RCC 7860 (cell line): ENCODE measurements around the gene BNC2.

ENCODE experiments used
- DNase-seq: peaks from one replicate; pipeline ENCODE4 v3.0.0-alpha.2; 2015; ENCODE audit warnings: low spot score
- FAIRE-seq: peaks from 2 replicates; lab custom pipeline; 2012; peaks lifted over from hg19 to GRCh38; lab: Jason Lieb, UNC

Gene BNC2

DNA sequence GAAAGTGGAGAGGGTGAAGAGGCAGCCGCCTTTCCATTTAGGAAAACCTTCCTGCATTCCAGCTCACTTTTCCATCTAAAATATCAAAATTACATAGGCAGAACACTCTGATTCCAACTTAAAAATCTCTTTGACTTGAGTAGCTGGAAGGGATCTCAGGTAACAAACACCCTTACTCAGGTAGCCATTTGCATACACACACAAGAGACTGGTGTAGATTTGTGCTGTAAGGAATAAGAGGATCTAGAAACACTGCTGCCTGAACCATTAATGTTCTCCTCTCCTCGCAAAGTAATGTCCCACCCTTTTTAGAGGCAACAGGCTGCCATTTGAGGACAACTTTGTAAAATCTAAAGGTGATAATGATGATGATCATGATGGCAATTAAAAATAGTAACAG is 53.5 kb downstream of the BNC2 start:
- FAIRE-seq (no peak), DNase-seq (no peak)

GRCh38 chr9:16816011-16816410 is 54.5 kb downstream of the BNC2 start:
- DNase-seq (no peak), FAIRE-seq (no peak)

GRCh38 chr9:16815079-16815478 is 55.4 kb downstream of the BNC2 start:
- FAIRE-seq (no peak), DNase-seq (no peak)

- DNase-seq, result no peak
- FAIRE-seq, result no peak
Observed at GRCh38 chr9:16813838-16814237, 56.6 kb downstream of the BNC2 start.

DNA sequence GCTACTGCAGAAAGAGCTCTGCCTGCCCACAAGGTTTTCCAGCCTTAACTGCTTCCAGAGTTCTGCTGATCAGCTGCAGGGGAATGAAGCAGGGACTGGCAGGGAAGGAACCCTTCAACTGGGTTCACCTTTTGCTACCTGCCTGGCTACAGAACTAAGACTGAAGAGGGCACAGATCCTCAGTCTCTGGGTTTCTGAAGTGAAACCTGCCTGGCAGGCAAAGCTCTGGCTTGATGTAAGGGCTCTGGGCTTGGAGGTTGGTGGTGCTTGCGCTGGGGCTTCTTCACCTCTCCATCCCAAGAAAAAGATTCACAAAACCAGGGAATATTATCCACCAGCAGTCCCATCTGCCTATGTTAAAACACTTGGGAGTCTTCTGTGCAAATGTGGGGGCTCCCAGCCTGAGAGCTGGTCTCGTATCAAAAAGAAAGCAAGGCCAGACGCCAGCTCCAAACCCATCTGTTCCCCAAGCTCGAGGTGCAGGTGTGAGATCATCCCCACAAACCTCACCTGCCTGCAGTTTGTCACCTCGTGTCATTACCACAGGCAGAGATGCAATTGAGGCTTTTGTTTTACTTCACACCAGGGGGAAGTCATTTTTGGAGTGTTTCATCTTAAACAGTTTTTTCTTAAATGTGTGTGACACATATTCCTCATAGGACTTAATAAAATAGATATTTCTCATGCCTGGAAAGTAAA is 58.3 kb downstream of the BNC2 start:
- no peak for FAIRE-seq
- DNase-seq, result no peak

GRCh38 chr9:16809912-16810610 is 60.4 kb downstream of the BNC2 start:
- FAIRE-seq (no peak), DNase-seq (no peak)

DNA sequence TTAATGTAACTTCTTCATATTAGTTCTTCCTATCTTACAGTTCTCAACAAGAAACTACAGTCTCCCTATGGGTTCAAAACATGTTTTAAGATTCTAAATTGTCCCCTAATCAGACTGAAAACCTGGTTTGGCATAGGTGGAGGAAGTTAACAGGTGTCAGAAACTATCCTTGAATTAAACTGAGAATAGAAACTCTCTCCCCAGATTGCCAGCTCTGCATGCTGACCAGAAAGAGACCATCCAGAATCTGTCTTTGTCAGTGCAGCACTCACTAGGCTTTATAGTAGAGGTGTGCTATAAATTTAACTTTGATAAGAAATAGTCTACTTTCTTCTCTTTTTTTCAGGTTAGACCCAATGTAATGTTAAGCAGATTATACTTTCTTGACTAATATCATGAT is 63.8 kb downstream of the BNC2 start:
- DNase-seq, result no peak
- no peak for FAIRE-seq

DNA sequence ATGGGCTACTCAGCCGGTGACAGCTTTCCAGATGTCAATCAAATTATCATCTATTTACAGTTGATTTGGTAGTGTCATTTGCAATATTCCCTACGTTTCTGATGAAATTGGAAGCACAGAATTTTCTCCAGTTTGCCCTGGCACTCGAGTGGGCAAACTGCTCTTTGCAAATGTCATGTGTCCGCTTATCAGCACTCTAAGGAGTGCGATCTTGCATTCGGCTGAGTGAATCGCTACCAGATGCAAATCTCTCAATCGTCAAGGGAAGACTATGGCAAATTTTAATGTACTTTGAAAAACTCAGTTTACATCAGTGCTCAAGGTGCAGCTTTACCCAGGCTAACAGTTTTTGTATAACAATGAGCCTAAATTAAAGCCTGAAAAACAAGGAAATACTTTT is 66.8 kb downstream of the BNC2 start:
- DNase-seq, result no peak
- FAIRE-seq, result no peak

DNA sequence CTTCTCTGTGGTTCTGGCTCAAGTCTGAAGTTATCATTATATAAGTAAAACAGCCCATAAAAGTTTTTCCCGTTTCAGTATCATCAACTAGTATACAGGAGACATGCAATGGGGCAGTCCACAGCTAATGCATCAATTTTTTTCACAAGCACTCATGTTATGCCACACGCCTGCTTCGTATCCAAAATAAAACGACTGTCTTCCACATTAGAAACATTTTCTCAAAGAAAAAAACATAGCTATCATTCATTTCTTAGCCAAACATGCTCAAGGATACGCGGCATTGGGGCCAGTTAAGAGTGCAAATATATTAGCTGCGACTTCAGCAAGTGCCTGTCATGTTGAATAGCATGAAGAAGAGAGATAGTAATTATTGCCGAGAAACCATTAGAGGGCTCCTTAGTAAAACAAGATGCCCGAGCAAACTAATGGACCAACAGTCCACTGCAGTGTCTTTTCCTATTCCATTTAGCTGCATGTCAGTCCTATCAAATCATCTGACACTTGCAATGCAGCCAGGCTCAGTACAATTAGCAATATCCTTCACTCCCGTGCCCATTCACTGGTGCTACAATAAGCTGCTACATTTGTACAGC is 68.5 kb downstream of the BNC2 start:
- no peak for FAIRE-seq

DNA sequence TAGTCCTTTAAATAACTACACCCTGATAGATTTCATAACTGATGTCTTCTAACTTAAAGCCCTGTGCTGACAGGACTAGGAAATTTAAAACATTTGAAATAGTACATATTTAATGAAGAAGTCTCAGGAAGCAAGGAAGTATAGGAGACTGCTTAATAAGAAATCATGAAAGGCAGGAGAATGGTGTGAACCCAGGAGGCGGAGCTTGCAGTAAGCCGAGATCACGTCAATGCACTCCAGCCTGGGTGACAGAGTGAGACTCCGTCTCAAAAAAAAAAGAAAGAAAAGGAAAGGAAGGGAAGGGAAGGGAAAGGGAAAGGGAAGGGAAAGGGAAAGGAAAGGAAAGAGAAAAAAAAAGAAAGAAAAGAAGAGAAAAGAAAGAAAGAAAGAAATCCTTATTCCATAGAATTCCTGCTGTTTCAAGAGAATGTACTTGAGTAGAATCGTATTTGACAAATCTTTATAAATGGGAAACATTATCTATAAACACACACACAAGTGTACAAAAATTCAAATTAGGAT is 74.1 kb downstream of the BNC2 start:
- FAIRE-seq, result no peak
- no peak for DNase-seq

More for the DNA sequence above, 68.5 kb downstream of the BNC2 start:
- no peak for DNase-seq

DNA sequence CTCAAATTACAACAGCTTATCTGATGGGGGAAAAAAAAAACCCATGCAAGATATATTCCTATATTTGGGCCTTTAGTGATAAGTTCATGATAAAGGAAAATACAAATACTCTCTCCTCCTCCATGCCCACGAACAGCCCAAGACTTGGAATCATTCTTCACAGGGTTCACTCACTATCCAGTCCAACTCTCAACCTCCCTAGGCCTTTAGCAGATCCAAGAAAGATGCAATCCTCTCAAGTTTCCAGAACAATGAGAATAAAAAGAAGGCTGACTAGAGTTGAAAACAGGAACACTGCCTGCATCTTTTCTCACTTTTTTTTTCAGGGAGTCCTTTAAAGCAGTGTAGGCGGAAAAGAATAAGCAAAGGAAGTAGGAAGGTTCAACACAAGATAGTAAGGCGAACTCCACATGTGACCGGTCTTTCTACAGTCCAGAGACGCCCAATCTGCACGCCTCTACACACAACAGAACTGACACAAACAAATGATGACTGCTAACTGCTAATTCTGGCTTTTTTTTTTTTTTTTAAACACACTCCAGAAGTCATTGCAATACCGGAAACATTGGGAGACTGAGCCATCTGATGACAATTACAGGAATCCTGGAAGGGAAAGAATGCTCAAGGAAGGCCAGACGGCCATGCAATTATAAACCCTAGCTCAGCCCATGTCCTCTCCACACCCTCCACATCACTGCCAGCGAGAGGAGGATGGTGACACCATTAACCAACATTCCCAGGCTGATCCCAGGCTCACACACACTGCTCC is 75.4 kb downstream of the BNC2 start:
- FAIRE-seq (no peak), DNase-seq (no peak)

GRCh38 chr9:16794103-16794502 is 76.4 kb downstream of the BNC2 start:
- no peak for FAIRE-seq
- no peak for DNase-seq

DNA sequence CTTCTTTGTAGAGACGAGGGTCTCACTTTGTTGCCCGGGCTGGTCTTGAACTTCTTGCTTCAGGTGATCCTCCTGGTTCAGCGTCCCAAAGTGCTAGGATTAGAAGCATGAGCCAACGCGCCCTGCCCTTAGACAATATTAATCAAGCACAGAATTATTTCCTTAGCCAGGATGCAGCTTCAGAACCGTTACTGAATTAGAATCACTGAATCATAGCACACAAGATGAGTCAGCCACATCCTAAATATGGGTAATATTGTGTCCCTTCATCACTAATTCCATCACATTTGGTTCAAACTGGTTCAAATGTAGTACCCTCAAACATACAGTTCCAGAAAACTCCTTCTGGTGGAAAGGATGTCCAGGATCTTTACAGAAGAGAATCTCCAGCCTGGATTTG is 82.7 kb downstream of the BNC2 start:
- DNase-seq, result no peak
- no peak for FAIRE-seq

DNA sequence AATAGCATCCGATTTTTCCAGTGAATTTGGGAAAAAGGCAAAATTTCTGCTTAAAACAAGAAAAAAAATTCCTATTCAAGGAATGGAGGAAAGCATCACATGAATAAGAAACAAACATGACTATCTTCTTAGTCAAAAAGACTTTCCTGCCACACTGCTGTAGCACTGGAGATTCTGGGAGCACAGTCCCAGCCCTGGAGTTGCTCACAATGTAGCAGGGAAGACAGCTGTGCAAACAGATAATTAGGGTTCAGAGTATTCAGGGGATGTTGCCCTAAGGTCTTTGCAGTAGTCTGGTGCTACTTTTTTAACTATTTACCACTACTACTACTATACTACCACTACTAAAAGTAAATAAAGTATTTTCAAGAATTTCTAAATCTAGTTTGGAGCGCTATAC is 86.5 kb downstream of the BNC2 start:
- no peak for DNase-seq
- no peak for FAIRE-seq

DNA sequence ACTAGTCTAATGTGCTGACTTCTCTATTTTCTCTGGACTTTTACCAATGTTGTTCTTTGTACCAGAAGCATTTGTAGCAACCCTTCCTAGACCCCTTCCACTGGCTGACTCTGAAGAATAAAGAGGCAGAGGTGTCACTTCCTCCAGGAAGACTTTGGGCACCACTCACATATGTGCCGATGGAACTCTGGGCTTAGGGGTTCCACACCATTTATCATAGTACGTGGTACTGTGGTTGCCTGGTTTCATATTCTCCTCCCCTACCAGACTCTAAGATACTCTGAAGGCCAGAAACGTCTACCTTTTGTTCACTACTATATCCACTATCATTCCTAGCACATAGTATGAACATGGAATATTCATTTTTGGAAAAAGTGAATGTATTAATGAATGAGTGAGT is 88.0 kb downstream of the BNC2 start:
- FAIRE-seq (no peak), DNase-seq (no peak)

DNA sequence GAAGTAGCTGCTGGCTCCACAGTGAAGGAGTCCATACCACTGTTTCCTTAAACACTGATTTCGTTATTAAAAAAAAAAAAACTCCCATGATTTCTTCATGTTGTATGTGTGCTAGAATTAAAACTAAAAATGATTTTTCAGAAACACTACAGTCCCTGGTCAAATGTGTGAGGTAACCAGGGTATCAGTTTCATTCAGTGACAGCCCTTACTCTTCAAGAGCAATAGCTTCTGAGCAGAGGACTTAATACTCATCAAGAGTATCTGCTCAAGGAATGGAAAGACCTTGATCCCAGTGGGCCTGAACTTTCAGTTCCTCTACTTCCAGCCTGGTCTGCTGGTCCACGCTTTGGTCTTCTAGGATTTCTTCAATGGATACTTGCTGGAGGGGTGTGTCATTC is 95.1 kb downstream of the BNC2 start:
- DNase-seq (no peak), FAIRE-seq (no peak)

DNA sequence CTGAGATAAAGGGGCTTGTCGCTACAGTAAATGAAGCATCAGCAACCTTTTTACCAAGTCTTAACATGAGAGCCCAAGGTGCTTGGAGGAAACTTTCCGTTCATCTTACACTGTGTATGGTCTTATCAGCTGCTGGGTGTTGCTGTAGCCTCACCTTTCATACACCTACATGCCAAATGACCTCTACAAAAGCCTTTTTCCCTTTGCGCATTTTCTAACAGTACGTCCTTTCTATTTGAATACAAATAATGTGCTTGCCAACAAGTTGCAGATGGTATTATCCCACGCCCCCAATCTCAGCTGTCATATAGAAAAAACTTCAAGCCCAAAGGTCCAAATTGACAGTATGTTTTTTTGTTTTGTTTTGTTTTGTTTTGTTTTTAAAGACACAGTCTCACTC is 96.9 kb downstream of the BNC2 start:
- no peak for DNase-seq
- no peak for FAIRE-seq

- no peak for DNase-seq
- FAIRE-seq, result no peak
Observed at GRCh38 chr9:16773116-16773515, 97.4 kb downstream of the BNC2 start.

DNA sequence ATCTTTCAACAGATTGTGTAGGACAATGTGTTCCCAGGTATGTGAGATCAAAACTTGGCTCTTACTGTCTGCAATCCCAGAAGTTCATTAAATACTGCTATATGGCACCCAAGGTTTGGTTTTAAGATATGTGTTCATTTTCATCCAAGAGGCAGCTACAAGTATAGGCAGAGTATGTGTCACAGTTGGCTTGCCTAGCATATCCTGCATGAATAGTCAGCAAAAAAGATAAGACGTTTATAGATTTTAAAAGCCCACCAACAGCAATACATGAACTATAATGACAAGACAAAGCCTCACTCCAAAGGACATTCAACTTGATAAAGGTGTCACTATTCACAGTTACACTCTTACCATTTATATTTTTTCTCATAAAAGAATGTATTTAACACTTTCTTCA is 99.1 kb downstream of the BNC2 start:
- FAIRE-seq, result no peak
- DNase-seq, result no peak

DNA sequence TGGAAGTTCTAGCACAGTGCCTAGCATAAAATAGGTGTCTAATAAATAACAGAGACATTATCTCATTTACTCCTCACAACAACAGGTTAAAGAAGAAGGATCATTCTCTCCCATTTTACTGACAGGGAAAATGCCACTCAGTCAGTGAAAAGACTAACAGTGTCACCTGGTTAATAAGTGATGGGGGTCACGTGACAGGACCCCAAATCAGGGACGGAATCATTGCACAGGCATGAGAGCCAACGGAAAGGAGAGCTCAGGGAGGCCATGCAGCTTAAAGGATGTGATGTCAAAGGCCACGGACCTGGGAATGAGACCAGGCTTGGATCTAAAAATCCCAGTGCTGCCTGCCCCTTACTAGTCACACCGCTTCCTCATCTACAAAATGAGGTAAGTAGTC is 101.2 kb downstream of the BNC2 start:
- no peak for FAIRE-seq

DNA sequence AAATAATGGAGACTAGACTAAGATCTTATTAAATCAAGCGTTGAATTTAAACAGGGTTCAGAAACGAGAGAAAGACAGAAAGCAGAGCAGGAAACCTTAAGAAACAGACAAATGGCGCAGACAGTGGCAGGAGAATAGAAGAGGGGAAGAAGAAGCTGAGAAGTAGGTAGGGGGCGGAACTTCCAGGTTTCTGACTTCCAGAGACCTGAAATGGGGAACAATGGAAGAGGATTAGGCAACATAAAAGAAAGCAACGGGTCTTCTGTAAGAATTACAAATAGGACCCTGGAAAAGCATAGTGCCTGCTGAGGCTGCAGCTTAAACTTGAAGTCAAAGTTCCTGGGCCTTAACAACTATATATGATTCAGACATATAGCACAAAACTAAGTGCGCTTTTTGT is 101.7 kb downstream of the BNC2 start:
- DNase-seq (no peak), FAIRE-seq (no peak)

More for the DNA sequence above, 101.2 kb downstream of the BNC2 start:
- no peak for DNase-seq
